ENCODE results near the gene POPDC2.
A peak's percentile ranks its signal among the peaks of the same experiment; 100 is the strongest.

Gene POPDC2

GRCh38 chr3:119639494-119640350 lies 20.7 kb downstream of the POPDC2 start:
- DNase-seq (ENCODE audit: low read depth), result no peak

GRCh38 chr3:119637679-119638477 lies 22.5 kb downstream of the POPDC2 start:
- peak; percentile 60 for DNase-seq (ENCODE audit: low read depth)

GRCh38 chr3:119636891-119637611 lies 23.3 kb downstream of the POPDC2 start:
- DNase-seq (ENCODE audit: low read depth), result no peak

GRCh38 chr3:119636249-119636648 lies 24.1 kb downstream of the POPDC2 start:
- DNase-seq (ENCODE audit: low read depth), result no peak

- no peak for DNase-seq (ENCODE audit: low read depth)
Observed at GRCh38 chr3:119635719-119636118, 24.7 kb downstream of the POPDC2 start.

GRCh38 chr3:119632829-119633228 lies 27.6 kb downstream of the POPDC2 start:
- DNase-seq (ENCODE audit: low read depth), result no peak

- DNase-seq (ENCODE audit: low read depth), result no peak
Observed at GRCh38 chr3:119632216-119632615, 28.2 kb downstream of the POPDC2 start.

GRCh38 chr3:119631516-119631915 lies 28.9 kb downstream of the POPDC2 start:
- no peak for DNase-seq (ENCODE audit: low read depth)

- no peak for DNase-seq (ENCODE audit: low read depth)
Observed at GRCh38 chr3:119630880-119631329, 29.5 kb downstream of the POPDC2 start.

- peak; percentile 45 for DNase-seq (ENCODE audit: low read depth)
Observed at GRCh38 chr3:119630128-119630879, 30.1 kb downstream of the POPDC2 start.

- peak; percentile 8 for DNase-seq (ENCODE audit: low read depth)
Observed at GRCh38 chr3:119628816-119629445, 31.5 kb downstream of the POPDC2 start.

GRCh38 chr3:119628390-119628789 lies 32.0 kb downstream of the POPDC2 start:
- no peak for DNase-seq (ENCODE audit: low read depth)

GRCh38 chr3:119627461-119627860 lies 32.9 kb downstream of the POPDC2 start:
- DNase-seq (ENCODE audit: low read depth), result no peak

GRCh38 chr3:119626196-119626595 lies 34.2 kb downstream of the POPDC2 start:
- no peak for DNase-seq (ENCODE audit: low read depth)

GRCh38 chr3:119625451-119626153 lies 34.8 kb downstream of the POPDC2 start:
- DNase-seq (ENCODE audit: low read depth), result no peak

- DNase-seq (ENCODE audit: low read depth), result no peak
Observed at GRCh38 chr3:119624002-119624720, 36.2 kb downstream of the POPDC2 start.

- no peak for DNase-seq (ENCODE audit: low read depth)
Observed at GRCh38 chr3:119620899-119621298, 39.5 kb downstream of the POPDC2 start.

GRCh38 chr3:119619094-119619493 lies 41.3 kb downstream of the POPDC2 start:
- no peak for DNase-seq (ENCODE audit: low read depth)

GRCh38 chr3:119616056-119616455 lies 44.3 kb downstream of the POPDC2 start:
- no peak for DNase-seq (ENCODE audit: low read depth)

- no peak for DNase-seq (ENCODE audit: low read depth)
Observed at GRCh38 chr3:119613872-119614271, 46.5 kb downstream of the POPDC2 start.
